Measurements from ENCODE around the gene IL3.

DNA sequence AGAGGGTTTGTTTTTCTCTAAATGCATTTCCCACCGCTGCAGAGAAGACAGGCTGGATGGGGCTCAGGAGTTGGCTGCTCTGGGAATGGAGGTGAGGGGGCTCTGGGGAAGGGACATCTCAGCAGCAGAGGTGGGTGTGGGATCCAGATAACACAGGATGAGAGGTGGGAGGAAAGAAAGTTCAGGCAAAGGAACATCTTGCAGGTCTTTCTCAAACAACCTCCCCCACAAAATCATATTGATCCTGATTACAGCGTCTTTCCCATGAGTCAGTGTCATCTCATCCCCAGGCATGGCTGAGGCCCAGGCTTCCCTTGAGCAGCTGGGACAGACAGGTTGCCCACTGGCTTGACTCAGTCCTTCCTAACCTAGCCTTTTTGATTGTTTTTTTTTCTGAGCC lies 37.7 kb upstream of the IL3 start:
- TF ChIP-seq, protein P1, sequence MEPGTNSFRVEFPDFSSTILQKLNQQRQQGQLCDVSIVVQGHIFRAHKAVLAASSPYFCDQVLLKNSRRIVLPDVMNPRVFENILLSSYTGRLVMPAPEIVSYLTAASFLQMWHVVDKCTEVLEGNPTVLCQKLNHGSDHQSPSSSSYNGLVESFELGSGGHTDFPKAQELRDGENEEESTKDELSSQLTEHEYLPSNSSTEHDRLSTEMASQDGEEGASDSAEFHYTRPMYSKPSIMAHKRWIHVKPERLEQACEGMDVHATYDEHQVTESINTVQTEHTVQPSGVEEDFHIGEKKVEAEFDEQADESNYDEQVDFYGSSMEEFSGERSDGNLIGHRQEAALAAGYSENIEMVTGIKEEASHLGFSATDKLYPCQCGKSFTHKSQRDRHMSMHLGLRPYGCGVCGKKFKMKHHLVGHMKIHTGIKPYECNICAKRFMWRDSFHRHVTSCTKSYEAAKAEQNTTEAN (CRISPR knock-in tag; IDR thresholded peaks at IDR 0.05), result no peak
- TF ChIP-seq CAMTA2 (CRISPR knock-in tag; conservative IDR thresholded peaks at IDR 0.05), result no peak
- no peak for TF ChIP-seq SRSF7 (optimal IDR thresholded peaks at IDR 0.05; ENCODE audit: low read depth, low read length)
- no peak for TF ChIP-seq JUND (IDR thresholded peaks at IDR 0.05; ENCODE audit: borderline replicate concordance, low read depth, low read length)
- TF ChIP-seq JUND (tag; IDR thresholded peaks at IDR 0.05; ENCODE audit: borderline replicate concordance, low read depth, low read length), result no peak

Data from K562 (cell line).